GM21576 (cell line): ENCODE data around the gene CDKN1C.

Experiments used
- ATAC-seq: cut with Tn5 transposase; IDR thresholded peaks from one replicate; pipeline ENCODE4 v1.9.1; 2021; ENCODE audit warnings: mild to moderate bottlenecking, moderate library complexity; ENCODE audit not compliant: unreplicated experiment

Gene CDKN1C

DNA sequence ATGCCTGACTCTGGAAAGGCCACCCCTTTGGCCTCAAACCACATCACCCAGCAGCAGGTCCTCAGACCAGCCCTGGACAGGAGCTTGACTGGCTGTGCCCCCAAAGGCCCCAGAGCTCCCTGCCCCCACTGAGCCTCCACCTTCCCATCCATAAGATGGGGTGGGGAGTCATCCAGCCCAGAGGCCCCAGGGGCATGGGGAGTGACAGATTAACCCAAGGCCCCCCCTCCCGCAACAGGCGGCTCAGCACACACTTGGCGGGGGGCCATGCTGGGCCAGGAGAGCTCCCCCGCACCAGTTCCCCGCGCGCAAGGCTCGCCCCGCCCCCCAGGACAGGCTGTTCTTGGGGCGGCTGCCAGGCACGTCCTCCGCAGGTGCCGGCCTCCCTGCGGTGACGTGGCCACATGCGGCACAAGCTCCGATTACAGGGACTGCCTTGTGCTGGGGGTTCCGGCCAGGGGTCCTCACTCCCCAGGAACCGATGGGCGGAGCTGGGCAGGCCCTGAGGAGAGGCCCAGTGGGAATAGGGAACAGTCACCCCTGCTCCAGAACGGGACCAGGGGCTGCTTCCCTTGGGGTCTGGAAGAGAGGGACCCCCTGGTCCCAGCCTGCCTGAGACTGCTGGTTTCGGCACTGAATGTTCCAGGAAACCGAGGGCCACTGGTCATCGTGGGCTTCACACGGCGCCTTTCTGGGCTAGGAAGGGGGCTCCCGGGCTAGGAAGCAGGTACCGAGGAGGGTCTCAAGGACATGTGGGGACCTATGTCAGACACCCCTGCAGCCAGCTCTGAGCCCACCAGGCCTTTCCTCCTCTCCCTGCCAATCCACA lies 5.1 kb upstream of the CDKN1C start:
- no peak for ATAC-seq

DNA sequence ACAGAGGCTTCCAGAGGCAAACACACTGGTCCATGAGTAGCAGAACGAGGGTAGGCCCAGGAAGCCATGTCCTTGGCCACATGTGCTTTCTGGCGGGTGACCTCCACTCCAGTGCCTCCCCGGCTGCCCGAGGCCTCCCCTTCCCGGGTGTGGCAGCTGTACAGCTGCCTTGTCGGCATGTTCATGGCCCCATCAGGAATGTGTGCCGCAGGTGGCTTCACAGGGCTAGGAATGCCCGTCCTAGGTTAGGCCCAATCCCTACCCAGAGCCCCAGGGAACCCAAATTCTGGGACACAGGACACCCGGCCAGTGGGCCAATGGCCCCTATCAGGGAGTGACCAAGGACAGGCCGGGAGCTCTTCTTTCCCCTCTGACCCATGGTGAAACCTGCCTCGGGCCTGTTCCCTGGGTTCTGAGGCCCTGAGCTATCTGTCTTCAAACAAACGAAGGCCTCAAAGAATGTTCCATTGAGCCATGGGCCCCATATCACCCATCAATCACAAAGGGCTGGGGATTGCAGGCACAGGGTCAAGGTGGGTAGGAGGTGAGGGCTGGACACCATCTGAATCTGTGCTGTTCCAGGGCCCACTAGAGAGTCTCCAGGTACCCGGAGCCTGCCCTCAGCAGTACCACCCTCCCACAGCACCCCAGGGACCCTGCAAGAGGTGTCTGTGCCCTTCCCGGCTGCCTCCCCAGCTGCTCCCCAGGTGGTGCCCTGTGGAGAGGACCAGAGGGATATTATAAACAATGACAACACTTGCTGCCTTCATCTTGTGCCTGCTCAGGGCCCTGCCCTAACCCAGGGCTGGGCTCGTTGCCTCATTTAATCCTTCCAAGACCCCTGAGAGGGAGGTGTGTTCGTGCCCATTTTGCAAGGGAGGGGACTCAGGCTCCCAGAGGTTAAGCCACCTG lies 4.0 kb upstream of the CDKN1C start:
- ATAC-seq: no peak

DNA sequence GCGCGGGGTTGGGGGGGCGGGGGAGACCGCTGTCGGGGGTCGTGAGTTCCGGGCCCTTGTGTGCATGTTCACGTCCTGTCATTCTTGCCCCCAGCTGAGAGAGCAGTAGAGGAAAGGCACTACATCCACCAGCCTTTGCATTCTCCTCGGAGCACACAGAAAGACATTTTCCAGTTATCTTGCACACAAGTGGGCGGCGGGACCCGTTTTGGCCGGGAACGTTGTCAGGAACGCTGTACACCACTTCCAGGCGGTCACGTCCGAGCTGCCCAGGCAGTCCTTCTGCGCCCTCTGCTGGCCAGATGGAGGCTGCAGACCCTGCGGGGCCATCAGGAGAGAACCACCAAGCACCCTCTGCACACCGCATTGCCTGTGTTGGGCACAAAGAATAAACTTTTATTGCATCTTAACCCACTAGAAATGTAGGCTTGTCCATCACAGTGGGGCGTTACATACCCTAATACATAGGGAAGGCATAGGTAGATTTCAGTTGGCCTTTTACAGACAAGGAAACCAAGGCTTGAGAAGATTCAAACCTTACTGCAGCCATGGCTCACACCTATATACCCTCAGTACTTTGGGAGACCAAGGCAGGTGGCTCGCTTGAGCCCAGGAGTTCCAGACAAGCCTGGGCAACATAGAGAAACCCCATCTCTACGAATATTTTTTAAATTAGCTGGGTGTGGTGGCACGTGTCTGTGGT lies 2.8 kb upstream of the CDKN1C start:
- ATAC-seq: no peak

DNA sequence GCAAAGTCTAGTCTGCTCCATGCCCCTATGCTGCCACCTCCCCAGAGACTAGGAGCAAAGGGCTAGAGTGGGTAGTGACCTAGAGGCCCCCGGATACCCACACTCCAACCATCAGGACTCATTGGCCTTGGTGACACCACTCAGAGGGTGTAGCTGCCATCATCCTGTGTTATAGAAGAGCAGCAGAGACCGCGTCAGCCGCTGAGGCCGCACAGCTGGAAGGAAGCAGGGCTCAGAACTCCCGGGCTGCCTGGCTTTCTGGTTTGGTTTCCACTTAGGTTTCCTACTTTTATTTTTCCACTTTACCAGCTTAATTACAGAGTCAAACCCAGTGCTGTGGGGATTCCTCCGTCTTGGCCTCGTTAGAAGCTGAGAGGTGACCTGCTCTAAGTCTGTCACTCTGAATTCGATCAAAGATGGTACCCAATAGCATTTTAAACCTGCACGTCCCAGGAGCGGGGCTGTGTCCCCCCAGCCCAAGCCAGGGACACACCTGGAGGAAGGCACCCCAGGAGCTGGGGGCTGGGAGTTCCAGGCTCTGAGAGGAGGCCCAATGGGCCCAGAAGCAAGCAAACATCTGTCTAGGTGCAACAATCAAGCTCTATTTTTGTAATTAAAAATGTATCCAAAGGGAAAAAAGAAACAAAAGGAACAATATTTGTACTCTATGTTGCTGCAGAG lies 2.1 kb upstream of the CDKN1C start:
- ATAC-seq: no peak

DNA sequence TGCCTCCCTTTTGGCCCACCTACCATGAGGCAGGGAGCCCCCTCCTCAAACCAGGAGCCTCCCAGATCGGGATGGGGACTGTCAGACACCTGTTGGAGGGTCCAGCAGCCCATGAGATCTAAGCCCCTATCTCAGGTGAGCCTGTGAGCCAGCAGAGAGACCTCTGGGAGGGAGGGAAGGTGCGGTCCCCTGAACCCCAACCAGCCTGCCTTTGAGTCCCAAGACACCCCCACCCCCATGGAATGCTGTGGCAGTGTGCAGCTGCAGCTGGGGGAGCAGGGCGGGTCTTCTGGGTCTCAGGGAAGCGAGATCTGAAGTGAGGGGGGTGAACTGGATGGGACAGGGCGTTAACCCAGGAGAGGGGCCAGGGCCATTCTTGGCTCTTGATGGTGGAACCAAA lies 1.4 kb upstream of the CDKN1C start:
- ATAC-seq: no peak

DNA sequence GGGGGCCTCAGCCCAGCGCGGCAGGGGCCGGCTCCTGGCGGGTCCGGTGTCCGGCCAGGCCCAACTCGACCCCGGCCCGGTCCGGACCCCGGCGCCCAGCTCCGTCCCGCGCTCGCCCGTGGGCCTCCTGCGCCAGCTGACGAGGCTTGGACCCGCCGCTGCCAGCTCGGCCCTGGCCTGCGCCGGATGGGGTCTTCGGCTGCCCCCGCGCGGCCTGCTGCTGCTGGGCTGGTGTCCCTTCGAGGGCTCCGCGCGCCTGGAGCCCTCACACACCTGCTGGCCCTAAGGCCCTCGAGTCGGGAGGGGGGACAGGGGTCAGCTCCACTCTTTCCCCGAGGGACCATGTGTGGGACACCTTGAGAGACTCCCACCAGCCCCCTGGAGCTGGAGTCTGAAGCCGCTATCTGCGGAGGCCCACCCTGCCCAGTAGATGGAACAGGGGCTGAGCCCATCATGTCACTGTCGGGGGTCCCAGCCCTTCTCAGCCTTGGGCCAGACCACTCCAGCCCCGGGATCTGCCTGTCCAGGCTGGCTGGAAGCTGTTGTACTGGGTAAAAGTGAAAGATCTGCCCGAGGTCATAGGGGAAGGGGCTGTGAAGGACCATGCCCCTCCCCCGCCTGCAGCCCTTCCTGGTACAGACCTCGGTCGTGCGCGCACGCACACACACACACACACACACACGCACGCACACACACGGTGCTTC lies 768 bp upstream of the CDKN1C start:
- no peak for ATAC-seq

DNA sequence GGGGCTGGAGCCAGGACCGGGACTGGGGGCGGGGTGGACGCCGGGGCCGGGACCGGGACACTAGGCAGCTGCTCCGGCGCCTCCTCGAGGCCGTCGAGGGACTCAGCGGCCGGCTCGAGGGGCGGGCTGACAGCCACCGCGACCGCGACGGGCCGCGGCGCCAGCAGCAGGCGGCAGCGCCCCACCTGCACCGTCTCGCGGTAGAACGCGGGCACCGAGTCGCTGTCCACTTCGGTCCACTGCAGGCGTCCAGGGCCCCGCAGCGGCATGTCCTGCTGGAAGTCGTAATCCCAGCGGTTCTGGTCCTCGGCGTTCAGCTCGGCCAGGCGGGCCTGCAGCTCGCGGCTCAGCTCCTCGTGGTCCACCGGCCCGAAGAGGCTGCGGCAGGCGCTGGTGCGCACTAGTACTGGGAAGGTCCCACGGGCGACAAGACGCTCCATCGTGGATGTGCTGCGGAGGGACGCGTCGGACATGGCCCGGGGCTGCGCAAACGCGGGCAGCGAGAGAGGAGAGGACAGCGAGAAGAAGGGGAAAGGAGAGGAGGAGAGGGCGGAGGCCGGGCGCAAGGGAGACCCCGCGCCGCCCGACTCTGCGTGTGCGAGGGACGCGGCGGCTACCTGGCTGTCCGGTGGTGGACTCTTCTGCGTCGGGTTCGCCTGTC lies 428 bp downstream of the CDKN1C start:
- ATAC-seq: no peak

DNA sequence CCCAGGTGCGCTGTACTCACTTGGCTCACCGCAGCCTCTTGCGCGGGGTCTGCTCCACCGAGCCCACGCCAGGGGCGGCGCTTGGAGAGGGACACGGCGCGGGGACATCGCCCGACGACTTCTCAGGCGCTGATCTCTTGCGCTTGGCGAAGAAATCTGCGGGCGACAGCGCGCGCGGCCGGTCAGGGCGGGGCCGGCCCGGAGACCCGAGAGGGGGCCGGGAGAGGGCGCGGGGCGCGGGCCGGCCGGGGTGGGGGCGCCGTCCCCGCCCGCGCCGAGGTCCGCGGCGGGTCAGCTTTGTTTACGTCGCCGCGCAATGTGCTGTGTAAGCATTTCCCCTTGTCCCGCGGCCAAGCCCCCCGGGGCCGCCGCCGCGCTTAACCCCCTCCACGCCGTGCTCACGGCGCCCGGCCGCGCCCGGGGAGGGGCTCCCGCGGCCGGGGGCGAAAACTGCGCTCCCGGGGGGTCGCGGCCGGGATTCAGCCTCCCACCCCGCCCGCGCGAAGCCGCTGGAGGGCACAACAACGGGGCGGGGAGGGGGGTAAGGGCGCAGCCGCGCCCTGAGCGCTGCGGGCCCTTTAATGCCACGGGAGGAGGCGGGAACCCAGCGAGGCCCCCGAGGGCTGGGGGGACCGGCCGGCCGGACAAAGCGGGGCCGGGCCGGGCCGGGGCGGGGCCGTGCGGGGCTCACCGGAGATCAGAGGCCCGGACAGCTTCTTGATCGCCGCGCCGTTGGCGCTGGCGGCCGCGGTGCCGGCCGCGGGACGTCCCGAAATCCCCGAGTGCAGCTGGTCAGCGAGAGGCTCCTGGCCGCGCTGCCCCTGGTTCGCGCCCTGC lies 1.4 kb downstream of the CDKN1C start:
- no peak for ATAC-seq

DNA sequence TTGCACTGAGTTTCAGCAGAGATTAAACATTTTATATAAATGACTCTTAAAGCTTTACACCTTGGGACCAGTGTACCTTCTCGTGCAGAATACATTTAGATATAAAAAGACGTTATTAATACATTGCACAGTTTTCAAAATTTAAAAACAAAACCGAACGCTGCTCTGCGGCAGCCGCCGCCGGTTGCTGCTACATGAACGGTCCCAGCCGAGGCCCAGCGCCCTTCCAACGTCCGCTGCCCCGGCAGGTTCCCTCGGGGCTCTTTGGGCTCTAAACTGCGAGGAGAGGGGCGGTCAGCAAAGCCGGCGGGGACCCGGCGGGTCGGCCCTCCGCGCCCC lies 2.0 kb downstream of the CDKN1C start:
- ATAC-seq: no peak

DNA sequence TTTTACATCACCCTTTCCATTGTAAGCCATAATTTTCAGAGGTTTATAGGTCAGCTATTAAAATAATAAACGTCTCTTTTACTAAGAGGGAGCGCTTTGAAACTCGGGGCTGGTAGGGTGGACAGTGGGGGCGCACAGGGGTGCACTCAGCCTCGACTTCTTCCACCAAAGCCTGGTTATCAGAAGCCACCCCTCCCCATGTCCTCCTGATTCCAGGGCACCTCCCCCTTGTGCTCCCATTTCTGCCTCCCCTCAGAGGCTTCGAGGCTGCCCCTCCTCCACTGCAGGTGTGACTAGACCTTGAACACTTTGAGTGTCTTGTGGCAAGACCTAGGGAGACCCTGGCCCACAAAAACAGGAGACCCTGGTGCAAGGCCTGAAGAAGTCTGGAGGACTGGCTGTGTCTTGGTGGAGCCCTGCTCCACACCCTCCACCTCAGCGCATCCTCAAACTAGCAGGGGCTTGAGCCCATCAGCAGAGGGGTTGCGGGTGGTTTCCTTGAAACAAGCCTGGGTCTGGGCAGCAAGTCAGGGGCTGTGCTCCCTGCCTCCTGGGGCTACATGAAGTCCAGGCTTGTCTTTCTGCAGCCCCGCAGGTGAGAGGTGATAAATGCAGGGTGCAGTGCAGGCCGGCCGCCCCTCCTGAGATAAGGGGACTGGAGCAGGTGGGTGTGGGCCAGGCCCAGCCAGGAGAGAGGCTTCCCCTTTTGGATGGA lies 3.0 kb downstream of the CDKN1C start:
- ATAC-seq: no peak

DNA sequence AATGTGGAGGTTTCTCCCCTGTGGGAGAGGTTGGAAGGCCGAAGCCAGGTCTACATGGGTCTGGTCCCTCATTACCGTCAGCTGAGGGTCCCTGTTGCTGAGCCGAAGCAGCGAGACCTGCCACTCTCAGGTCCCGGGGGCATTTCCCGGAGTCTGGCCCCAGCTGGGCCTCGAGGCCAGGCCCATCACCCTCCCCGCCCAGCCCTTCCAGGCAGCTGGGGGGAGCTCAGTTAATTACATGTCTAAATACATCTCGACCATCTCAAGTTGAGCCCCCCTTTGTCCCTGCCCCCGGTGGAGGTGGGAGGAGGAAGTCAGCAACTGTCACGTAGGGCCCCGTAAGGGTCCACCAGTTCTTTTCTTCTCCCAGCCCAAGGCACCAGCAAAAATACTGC lies 3.6 kb downstream of the CDKN1C start:
- no peak for ATAC-seq

DNA sequence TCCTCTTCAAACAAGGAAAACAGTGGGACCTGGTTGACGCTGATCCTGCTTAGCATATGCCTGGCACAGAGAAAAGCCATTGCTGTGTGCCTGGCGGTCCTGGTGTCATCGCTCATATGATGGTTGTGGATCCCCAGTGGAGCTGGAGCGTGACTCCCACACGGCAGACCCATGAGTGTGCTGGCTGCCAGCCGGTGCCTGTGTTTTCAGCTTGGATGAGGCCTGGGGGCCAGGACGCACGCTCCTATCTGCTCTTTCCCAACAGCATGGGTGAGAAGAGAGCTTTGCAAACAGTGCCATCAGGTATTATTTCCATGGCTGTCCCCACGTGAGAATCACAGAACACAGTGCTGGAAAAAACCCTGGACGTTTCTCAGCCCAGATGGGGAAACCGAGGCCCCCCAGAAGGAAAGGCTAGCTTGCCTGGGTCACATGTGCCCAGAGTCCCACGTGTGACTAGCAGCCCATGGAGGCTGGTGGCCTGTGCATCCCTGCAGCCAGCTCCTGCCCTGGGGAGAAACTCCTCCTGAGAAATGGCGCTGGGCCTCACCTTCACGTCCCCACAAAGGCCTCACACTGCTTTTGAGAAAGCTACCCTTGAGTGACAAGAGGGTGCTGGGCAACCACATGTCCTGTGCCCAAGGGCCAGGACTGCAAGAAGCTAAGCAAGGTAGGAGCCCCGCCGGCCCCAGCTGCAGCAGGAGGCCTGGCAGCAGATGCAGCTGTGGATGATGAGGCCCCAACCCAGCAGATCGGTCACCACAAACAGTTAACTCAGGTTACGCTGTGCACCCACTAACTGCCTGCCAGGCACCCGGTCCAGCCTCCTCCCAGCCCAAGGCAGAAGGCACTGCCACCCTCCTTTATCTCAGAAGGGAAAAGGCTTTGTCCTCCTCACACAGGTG lies 4.2 kb downstream of the CDKN1C start:
- ATAC-seq: no peak

DNA sequence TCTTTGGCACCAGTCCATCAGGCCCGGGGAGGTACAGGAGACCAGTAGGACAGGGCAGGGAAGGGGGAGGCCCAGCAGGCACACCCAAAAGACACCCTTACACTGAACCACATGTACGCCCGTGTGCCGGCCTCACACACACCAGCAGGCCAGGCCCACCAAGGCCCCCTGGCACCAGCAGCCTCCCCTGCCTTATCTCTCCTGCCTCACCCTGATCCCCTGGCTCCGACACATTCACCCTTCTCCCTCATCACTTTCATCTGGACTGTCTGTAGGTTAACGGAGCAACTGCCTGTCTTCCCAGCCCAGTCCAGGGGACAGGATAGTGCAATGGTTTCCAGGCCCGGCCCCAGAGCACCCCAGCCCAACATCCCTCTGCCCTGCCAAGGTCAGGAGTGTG lies 4.9 kb downstream of the CDKN1C start:
- no peak for ATAC-seq

DNA sequence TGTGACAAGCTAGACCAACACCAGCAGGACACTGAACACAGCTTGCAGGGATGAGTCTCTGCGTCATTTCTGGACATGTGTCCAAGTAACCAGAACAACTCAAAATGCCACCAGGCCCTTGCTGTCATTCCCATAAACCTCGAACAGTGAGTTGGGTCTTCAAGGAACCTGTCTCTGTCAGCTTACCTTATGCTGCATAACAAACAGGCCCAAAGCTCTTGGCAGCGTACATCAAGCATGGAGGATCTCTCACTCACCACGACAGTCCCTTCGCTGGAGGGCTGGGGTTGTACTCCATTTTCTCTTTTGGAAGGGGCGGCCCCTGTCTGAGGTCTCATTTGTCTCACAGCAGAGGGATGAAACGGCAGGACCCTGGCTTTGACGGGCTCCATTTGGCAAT lies 6.8 kb downstream of the CDKN1C start:
- no peak for ATAC-seq

DNA sequence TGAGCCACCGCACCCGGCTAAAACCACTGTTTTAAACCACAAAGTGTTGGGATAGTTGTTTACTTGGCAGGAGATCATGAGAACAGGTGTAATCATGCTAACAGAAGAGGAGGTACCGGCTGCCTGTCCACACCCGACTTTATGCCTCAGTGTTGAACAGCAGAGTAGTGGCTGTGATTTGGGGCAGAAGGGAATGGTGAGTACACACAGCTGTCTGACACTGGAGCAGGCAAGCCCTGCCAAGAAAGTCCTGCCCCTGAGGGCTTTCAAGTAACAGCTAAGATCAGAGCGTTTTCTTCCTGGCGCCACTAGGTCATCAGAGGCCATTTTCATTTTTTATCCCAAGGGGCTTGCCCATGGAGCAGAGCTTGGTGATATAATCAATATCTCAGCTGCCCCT lies 8.1 kb downstream of the CDKN1C start:
- ATAC-seq: no peak

DNA sequence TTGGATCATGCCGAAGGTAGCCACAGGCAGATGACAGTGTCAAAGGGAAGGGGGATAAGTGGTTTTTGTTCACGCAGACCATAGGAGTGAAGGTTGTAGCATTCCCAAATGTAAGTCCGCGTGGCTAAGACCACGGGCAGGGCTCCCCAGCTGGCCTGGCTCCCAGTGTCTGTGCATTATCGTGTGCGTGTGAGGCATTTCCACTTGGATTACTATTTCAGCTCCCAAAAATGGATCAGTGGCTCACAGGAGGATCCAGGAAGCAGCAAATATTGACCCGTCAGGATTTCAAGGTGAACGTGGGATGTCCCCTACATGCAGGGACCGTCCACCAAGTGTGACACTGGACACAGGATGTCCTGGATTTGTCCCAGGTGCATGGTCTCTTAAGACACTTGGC lies 10.6 kb downstream of the CDKN1C start:
- no peak for ATAC-seq

DNA sequence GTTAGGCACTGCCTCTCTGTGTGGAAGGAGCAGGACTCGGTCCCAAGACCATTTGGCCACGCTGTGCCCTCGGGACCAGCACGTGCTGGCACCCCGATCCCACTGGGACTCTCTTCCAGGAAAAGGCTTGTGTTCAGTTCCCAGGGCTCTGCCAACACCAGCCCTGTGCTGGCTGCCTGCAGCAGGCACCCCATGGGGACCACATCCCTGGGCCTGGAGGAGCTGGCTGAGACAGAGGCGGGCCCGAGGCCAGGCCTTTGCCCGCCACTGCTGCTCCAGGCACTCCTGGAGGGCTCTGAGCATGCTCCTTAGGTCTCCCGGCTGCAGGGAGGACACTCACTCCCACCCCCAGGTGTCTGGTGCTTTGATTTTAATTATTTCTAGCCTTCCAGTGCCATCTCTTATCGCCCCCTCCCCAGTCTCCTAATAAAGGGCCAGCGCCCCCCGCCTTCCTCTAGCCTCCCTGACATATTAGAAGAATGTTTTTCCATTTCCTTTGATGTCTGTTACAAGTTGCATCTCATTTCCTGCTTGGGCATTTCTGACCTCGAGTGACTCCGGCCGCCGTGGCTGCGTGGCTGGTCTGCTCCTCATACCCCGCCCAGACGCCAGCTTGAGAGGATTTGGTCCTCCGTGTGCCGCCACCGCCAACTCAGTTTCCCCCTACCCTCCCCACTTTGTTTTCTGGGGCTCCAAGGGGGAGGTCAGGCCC lies 14.4 kb downstream of the CDKN1C start:
- no peak for ATAC-seq
